GM18520 (cell line): Measurements from ENCODE around the gene SLC12A8.

Experiments
- ATAC-seq: cut with Tn5 transposase; IDR thresholded peaks from one replicate; pipeline ENCODE4 v1.9.1; 2021; ENCODE audit not compliant: unreplicated experiment

The SLC12A8 gene

DNA sequence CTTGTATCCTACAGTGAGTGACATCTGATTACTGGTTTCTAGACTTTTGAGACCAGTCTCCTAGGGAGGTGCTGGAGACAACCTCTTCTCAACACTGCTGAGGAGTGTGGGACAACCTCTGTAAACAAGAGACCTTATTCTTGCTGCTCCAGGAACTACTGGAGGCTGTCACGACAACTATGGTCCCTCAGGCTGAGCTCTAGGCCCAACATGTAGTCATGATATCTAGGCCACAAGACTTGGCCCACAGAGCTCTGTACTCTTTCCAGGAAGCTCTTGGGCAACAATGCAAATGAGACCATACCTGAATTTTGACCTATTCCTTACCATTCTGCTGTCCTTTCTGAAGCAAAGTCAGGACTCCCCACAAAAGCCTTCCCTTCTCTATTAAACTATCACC, 132.5 kb downstream of the SLC12A8 start:
- ATAC-seq: no peak

DNA sequence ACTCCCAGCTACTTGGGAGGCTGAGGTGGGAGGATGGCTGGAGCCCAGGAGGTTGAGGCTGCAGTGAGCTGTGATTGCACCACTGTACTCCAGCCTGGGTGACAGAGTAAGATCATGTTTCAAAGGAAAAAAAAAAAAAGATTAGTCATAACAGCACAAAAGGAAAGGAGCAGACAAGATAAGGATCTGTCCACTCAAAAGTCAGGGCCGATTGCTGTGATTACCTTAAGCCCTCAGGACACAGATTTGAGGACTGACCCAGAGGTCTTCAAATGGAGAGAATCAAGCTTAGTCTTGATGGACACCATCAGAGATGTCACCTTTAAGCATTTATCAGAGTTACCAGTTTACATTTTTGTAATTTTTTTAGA, 132.9 kb downstream of the SLC12A8 start:
- ATAC-seq: no peak

DNA sequence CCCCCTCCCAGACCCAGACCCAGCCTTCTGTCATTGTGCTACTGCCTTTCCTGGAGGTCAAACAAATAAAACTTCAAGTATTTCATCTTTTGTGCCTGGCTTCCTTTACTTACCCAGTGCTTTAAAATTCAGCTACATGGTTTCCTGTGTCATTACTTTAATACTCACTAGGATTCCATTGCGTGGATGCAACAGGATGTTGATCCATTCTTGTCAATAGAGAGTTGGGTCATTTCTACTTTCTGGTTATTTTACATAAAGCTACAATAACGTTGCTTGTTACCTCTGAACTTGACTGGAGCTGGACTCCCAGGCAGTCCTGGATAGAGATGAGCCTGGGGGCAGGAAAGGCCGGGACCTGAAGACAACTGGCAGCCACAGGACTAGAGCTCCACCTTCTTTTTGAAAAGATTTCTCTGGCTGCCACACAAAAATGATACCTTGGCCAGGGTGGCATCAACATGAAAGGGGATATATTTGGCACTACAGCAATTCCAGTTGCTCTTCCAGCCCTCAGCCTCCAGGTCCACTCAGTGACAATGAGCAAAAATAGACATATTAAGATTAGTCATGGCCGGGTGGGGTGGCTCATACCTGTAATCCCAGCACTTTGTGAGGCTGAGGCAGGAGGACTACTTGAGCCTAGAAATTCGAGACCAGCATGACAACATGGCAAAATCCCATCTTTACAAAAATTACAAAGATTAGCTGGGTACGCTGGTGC, 133.4 kb downstream of the SLC12A8 start:
- ATAC-seq: no peak

GRCh38 chr3:125077864-125078263, 134.7 kb downstream of the SLC12A8 start:
- ATAC-seq: no peak

GRCh38 chr3:125076464-125076863, 136.1 kb downstream of the SLC12A8 start:
- ATAC-seq: no peak

DNA sequence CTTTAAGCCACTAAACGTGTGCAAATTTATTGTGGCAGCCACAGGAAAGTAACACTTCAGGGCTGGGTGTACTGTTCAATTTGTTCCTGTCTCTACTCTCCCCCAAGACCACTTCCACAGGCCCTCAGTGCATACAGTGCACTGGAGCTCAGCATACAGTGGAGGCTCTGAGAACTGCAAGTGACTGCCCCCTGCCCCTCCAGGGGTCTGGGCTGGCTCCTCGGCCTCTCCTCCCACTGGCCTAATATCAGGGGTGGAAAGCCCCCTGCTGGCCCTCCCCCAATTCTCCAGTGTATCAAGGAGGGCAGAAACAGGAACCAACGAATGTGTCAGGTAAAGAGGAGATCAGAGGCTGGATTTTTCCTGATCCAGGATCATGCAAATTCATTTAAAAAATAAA, 136.8 kb downstream of the SLC12A8 start:
- no peak for ATAC-seq

DNA sequence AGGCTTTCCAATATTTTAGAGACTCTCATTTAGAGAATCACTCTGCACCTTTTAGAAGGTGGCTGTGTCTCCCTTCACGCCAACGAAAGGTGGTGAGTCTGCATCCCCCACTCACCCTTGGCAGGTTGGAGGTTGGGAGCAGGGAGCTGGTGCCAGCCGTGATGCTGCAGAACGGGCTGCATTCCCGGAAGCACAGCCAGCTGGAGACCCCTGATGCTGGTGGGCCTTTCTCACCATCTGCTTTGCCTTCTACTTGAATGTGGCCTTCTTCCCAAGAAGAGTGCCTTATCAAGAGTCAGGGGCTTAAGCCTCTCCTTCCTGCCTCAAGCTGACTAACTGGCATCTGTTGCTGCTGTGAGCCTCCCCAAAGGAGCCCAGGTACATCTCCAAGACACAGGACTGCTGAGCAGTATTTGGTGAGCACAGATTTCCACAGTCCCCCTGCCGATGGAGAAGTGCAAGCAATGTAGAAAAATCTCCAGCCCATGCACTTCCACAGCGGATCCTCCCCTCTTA, 139.1 kb downstream of the SLC12A8 start:
- no peak for ATAC-seq

- no peak for ATAC-seq
These were observed 139.7 kb downstream of the SLC12A8 start for GRCh38 chr3:125072749-125073389.

DNA sequence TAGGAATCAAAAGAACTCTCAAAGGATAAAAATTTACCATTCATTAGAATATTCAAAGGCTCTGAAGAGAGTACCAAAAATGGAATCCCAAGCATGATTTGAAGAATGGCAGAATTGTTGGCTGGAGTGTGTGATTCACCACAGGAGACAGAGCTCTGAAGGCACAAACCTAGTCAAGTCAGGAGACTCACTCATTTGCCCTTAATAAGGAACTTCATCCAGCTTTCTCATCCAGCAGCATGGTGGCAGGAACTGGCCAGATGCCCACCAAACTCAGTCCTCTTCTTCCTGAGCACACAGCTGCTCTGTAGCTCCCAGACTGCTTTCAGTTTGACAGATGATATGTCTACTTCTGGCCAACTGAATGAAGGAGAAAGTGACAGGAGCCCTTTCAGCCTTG, 140.2 kb downstream of the SLC12A8 start:
- ATAC-seq: no peak

DNA sequence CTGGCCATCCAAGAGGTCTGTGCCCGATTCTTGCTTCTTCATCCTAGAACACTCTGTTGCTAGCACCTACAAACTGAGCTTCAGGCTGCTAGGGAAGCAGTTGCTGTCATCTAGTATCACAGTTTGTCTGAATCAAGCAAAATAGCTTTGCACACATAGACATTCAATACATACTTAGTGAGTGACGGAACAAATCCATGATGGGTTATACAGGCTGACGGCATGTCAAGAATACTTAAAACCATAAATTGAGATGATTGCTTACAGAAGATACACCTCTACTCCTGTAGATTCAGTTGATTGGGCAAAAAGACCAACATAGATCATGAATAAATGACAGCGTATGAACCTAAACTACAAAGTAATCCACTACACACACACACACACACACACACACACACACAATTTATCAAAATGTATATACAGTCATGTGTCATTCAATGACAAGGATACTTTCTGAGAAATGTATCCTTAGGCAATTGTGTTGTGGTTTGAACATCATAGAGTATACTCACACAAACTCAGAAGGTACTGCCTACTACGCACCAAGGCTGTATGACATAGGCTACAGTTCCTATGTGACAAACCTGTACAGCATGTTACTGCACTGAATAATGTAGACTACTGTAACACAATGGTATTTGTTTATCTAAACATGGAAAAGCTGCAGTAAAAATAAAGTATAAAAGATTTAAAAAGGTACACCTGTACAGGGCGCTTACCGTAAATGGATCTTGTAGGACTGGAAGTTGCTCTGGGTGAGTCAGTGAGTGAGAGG, 142.4 kb downstream of the SLC12A8 start:
- no peak for ATAC-seq

DNA sequence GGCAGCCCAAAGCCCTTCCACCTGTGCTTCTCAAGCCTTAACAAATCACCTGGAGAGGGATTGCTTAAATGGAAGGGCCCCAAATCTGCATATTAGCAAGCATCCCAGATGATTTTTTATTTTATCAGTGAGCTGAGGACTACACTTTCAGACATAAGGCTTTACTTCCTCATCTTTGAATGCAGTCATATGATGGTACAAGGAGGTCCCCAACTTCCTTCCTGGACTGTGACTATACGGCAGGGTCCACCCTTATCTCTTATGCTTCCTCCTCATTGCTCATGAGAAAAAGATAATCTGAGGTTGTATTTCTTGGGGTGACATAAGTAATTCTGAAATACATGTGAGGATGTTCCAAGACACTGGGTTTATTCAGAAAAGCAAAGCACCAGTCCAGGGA, 143.1 kb downstream of the SLC12A8 start:
- no peak for ATAC-seq

DNA sequence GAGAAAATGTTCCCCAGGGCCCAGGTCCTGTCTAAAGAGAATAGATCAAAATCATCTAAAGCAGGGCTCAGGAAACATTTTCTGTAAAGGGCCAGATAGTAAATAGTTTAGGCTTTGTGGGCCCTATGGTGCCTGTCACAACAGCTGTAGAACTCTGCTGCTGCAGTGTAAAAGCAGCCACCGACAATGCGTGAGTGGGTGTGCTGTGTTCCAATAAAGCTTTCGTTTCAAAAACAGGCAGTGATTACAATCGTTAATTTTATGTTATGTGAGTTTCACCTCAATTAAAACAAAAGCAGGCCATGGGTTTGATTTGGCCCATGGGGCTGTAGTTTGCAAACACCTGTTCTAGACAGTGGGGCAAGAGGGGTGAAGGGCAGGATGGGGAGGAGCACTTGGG, 144.3 kb downstream of the SLC12A8 start:
- ATAC-seq: no peak

DNA sequence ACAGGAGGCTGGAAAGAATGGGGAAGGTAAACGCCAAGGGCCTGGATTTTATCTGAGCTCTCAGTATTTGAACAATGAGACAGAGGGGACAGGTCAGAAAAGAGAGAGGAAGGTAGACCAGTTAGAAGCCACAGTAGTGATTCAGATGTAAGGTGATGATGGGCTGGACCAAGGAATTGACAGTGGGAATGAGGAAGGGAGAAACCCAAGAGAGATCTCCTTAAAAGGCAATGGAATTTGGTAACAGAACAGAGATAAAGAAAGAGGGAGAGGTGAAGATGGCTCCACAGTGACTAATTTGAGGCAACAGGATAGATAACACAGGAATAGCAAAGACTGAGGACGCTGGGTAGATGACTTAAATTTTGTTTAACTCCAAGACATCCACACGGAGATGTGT, 145.3 kb downstream of the SLC12A8 start:
- ATAC-seq: no peak

DNA sequence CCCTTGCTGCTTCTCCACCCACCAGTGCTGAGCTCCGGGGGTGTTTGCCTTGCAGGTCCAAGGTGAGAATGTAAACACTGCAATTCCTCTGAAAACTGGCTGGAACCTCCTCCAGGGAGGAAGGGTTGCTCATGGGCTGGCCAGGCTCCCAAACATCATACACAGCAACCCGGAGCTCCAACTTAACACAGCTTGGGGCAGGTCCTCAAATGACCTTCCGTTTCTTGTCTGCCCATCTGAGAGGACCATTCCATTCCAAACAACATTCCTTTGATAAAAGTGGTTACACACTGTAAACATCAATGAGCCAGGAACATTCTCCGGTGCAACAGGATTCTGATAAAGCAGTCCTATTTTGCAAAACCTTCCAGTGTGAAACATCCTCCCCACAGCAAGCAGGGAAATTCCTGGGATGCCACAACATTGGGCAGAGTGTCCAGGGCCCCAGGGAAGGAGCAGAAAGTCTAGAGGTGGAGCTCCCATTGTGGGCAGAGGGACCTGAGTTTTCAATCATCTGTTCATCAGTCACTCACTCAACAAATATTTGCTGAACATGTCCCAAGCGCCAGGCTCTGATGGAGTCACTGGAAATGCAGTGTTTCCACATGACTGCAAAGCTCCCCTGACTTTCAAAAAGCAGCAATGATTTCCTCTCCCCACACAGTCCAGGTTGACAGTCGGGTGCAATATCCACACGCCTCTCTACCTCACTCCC, 149.5 kb downstream of the SLC12A8 start:
- no peak for ATAC-seq

- ATAC-seq: no peak
These were observed 150.9 kb downstream of the SLC12A8 start for GRCh38 chr3:125061646-125062045.

DNA sequence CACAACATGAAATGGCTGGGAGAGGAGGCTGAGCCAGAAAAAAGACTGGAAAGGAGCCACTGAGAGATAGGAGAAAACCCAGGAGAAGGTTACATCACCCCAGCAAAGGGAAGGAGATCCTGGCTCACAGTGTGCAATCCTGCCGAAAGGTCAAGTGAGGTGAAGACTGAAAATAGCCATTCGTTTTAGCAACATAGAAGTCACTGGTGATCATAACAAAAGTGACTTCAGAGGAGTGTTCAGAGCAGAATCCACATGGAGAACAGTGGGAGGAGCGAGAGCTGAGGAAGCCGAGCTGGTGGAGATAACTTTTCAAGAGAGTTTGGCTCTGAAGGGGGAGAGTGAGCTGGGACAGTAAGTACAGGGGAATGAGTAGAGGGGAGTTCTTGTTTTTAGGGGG, 151.4 kb downstream of the SLC12A8 start:
- no peak for ATAC-seq

GRCh38 chr3:125059488-125060245, 152.9 kb downstream of the SLC12A8 start:
- ATAC-seq: no peak

DNA sequence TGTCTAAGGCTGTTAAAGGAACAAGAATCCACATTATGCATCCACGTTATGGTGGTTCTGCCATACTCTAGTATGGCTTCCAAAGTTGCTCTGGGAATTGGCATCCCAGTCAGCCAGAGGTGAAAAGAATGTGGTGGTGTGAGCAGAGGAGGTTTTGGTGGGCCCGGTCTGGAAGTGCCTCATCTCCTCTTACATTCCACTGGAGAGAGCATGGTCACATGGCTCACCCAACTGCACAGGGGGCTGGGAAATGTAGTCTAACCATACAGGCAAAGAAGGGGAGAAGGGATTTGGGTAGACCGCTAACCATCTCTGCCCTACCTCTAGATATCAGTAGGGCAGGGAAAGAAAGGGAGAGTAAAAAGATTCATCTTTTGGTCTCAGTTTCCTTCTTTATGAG, 153.6 kb downstream of the SLC12A8 start:
- ATAC-seq: no peak

DNA sequence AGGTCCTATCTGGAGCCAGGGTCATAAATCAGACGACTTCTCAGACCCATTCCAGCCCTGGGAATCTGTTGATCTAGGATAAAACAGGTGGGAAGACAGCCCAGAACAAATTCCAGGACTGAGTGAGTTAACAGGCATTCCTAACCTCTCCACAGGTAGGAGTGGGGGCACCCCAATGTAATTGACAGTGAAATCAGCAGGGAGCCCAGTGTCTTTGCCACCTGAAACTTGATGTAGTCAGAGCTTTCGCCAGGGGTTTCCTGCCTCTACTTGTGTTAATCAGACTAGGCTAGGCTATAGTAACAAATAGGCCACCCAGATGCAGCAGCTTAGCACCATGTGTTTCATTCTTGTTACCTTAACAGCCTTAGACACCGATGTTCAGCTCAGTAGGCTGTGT, 154.0 kb downstream of the SLC12A8 start:
- no peak for ATAC-seq

DNA sequence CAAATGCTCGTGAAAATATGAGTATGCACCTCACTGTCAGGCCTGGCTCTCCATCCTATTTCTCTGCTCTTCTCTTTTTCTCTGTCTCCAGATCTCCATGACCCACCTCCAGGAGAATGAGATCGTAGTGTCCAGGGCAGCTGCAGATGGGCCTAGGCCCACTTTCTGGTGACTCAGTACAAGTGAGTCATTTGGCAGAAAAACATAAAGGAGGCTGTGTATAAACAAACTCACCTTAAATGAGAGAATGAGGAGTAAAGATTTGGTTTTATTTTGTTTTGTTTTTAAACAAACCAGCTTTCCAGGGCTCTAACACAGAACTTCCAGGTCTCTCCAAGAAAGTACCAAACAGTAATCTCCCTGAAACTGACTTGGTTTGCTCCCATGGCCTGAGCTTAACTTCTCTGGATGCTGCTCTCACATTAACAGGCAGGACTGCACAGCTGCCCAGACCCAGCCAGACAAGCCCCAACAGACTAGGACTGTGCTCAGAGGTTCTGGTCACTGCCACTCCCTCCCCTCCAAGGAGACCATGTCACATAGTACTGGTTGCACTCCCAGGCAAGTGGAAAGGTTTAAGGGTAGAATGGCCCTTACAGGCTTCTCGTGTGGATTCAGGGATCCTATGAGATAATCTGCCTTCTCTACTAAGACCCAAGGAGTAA, 155.2 kb downstream of the SLC12A8 start:
- no peak for ATAC-seq
